Gastrocnemius medialis (tissue), 4 donors: Measurements from ENCODE around the gene ADAMTSL1. TPM values are rescaled to one million over a fixed set of nuclear protein-coding genes. Genes with fewer than 3 reads are reported as not detected.

Source experiments
- ATAC-seq, 2 donors: fragments of 150-250 bp; one replicate each; pipeline ENCODE4 v1.9.1; 2016
- DNase-seq, 2 donors: peaks; one replicate each; pipeline ENCODE4 v3.0.0-alpha.2; 2019
- H3K27ac ChIP-seq, 4 donors: fragments of 200-600 bp; sonication (generic); 1 replicate in 1 of 4; 2 replicates in 3 of 4; pipeline ENCODE4 v1.5.1; 2016 to 2018; ENCODE audit warnings: mild to moderate bottlenecking in 2 of 4, moderate library complexity in 1 of 4
- H3K27me3 ChIP-seq, 3 donors: fragments of 200-600 bp; sonication (generic) in 2 of 3; 1 replicate in 1 of 3; 2 replicates in 2 of 3; pipeline versions ENCODE4 v1.5.1 to v1.6.0; 2016 to 2019; ENCODE audit warnings: mild to moderate bottlenecking in 1 of 3, moderate library complexity in 1 of 3
- H3K36me3 ChIP-seq, 2 donors: fragments of 200-600 bp; sonication (generic) in 1 of 2; one replicate each; pipeline ENCODE4 v1.5.1; 2017 to 2018
- H3K4me1 ChIP-seq, 2 donors: fragments of 200-600 bp; sonication (generic) in 1 of 2; one replicate each; pipeline ENCODE4 v1.5.1; 2016 to 2017; ENCODE audit warnings: mild to moderate bottlenecking in 2 of 2
- H3K4me3 ChIP-seq, 4 donors: fragments of 200-600 bp; sonication (generic) in 3 of 4; 1 replicate in 1 of 4; 2 replicates in 3 of 4; pipeline ENCODE4 v1.5.1; 2016 to 2019; ENCODE audit warnings: mild to moderate bottlenecking in 2 of 4
- H3K9me3 ChIP-seq, 3 donors: fragments of 200-600 bp; sonication (generic) in 2 of 3; 1 replicate in 1 of 3; 2 replicates in 2 of 3; pipeline ENCODE4 v1.5.1; 2016 to 2019
- CTCF ChIP-seq, 5 experiments: fragments of 450-650 bp in 3 of 5; fragments of 200-600 bp in 2 of 5; sonication (generic) in 2 of 5; IDR thresholded peaks in 4 of 5; conservative IDR thresholded peaks in 1 of 5; 1 replicate in 4 of 5; 2 replicates in 1 of 5; pipeline ENCODE4 v1.5.1; 2016 to 2019; ENCODE audit warnings: antibody characterized with exemption in 5 of 5, mild to moderate bottlenecking in 3 of 5, moderate library complexity in 3 of 5
- POLR2A ChIP-seq, 2 donors: fragments of 450-650 bp; IDR thresholded peaks; one replicate each; pipeline ENCODE4 v1.6.1; 2017; ENCODE audit warnings: antibody characterized with exemption in 2 of 2, mild to moderate bottlenecking in 2 of 2, moderate library complexity in 2 of 2
- in situ Hi-C, 4 donors: fragments of 200-750 bp; cut with MboI; loops; one replicate each; pipeline versions ENCODE4 v1.15.0 to v1.8.0; 2017; ENCODE audit warnings: low sequenced_read_pairs in 4 of 4
- intact Hi-C: fragments of 100-400 bp; cut with DNase I; formaldehyde crosslinking; loops from one replicate; pipeline ENCODE4 v1.15.1; 2023; ENCODE audit warnings: low total_unique reads
- total RNA-seq, 4 donors: library from RNA; depleted of rRNA; stranded (reverse); fragments of >200 nt; gene quantifications; one replicate each; pipeline versions ENCODE4 v1.1.0 to v1.2.3, GENCODE V29; 2016

ADAMTSL1 gene
- total RNA-seq, 4 donors from 2014 or later, result 0.05 to 0.58 (median 0.28) TPM

- H3K36me3 ChIP-seq, result no peaks in the 10 kb centered on the region
- no peak overlapping the region for H3K27ac ChIP-seq
- no peaks in the 10 kb centered on the region for H3K9me3 ChIP-seq
Measured at GRCh38 chr9:18887546-18887945, 413.6 kb downstream of the ADAMTSL1 start.

DNA sequence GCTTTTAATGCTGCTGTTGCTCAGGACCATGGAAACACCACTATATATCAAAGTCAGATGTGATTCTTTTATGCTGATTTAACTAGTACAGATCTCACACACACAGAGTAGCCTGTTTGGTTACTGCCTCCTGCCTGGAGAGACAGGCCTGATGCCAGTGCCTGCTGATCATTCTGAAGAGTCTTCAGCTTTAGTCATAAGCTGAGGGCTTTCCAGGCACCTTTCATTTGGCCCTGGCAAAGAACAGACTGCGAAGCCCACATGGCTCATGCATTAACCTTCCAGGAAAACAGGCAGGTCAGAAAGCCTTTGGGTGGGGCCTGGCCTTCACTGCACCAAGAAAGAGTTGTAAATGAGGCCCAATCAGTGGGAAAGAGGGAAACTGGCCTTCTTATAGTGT, 414.3 kb downstream of the ADAMTSL1 start:
- TF ChIP-seq POLR2A (IDR thresholded peaks at IDR 0.05) (no peak), CTCF (IDR thresholded peaks at IDR 0.05 in 4 of 5, conservative IDR thresholded peaks at IDR 0.05 in 1 of 5) (no peak)
- Histone ChIP-seq H3K9me3 (no peaks in the 10 kb centered on the region), H3K4me1 (no peaks in the 10 kb centered on the region), H3K27ac (no peak overlapping the region), H3K27me3 (no peaks in the 10 kb centered on the region), H3K36me3 (no peaks in the 10 kb centered on the region), H3K4me3 (no peak overlapping the region)
- ATAC-seq, result no peak
- in situ Hi-C loops, result no loop called here
- intact Hi-C loops, result no loop called here
- no peak for DNase-seq

More at GRCh38 chr9:18887546-18887945, 413.6 kb downstream of the ADAMTSL1 start:
- Histone ChIP-seq H3K27me3 (no peaks in the 10 kb centered on the region), H3K4me1 (no peaks in the 10 kb centered on the region), H3K4me3 (no peak overlapping the region)
- ATAC-seq, result no peak
- no peak for TF ChIP-seq CTCF (IDR thresholded peaks at IDR 0.05 in 4 of 5, conservative IDR thresholded peaks at IDR 0.05 in 1 of 5)
- no peak for TF ChIP-seq POLR2A (IDR thresholded peaks at IDR 0.05)
- no peak for DNase-seq
- intact Hi-C loops, result no loop called here
- in situ Hi-C loops, result no loop called here

DNA sequence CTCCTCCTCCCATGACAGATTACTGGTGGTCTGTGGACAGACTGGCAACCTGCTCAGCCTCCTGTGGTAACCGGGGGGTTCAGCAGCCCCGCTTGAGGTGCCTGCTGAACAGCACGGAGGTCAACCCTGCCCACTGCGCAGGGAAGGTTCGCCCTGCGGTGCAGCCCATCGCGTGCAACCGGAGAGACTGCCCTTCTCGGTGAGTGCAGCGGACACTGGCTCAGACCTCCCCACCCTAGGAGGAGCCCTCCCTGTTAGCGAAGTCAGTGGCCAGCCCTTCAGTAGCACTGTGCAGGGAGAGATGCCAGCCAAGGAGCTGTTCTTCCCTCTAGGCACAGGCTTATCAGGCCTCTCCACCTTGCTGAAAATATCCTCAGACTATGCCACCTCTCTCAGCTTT, 415.6 kb downstream of the ADAMTSL1 start:
- no peaks in the 10 kb centered on the region for H3K4me1 ChIP-seq
- H3K27ac ChIP-seq, result no peak overlapping the region
- no peak for TF ChIP-seq CTCF (IDR thresholded peaks at IDR 0.05 in 4 of 5, conservative IDR thresholded peaks at IDR 0.05 in 1 of 5)
- no peak for TF ChIP-seq POLR2A (IDR thresholded peaks at IDR 0.05)
- ATAC-seq (no peak), DNase-seq (no peak)
- in situ Hi-C loops (no loop called here), intact Hi-C loops (no loop called here)
- no peaks in the 10 kb centered on the region for H3K9me3 ChIP-seq
- no peaks in the 10 kb centered on the region for H3K27me3 ChIP-seq
- H3K36me3 ChIP-seq, result no peaks in the 10 kb centered on the region
- no peak overlapping the region for H3K4me3 ChIP-seq

- H3K4me3 ChIP-seq, result no peak overlapping the region
- intact Hi-C loops (no loop called here), in situ Hi-C loops (no loop called here)
- H3K27ac ChIP-seq, result no peak overlapping the region
- no peak for TF ChIP-seq CTCF (IDR thresholded peaks at IDR 0.05 in 4 of 5, conservative IDR thresholded peaks at IDR 0.05 in 1 of 5)
- TF ChIP-seq POLR2A (IDR thresholded peaks at IDR 0.05), result no peak
- peak in 1 of 2 donors; percentile 33 for ATAC-seq
- no peaks in the 10 kb centered on the region for H3K27me3 ChIP-seq
- no peaks in the 10 kb centered on the region for H3K9me3 ChIP-seq
- no peaks in the 10 kb centered on the region for H3K4me1 ChIP-seq
- no peak for DNase-seq
- no peaks in the 10 kb centered on the region for H3K36me3 ChIP-seq
Measured at GRCh38 chr9:18890372-18890771, 416.4 kb downstream of the ADAMTSL1 start.
